Activated naive CD8-positive, alpha-beta T cell (primary cell): ENCODE data around the gene LITAFD.
A peak's percentile ranks its signal among the peaks of the same experiment; 100 is the strongest.
"Not testable (repeated sequence)": the region's sequence is repeated elsewhere in the genome, so short reads cannot be mapped to it uniquely, and the experiment has no call there.

Experiments used
- H3K27ac Mint-ChIP-seq: one replicate; pipeline ENCODE4 v1.8.0; 2021; ENCODE audit warnings: mixed read lengths
- H3K27me3 Mint-ChIP-seq: one replicate; pipeline ENCODE4 v1.8.0; 2021; ENCODE audit warnings: mixed read lengths
- H3K36me3 Mint-ChIP-seq: one replicate; pipeline ENCODE4 v1.8.0; 2021; ENCODE audit warnings: mixed read lengths
- H3K4me1 Mint-ChIP-seq: one replicate; pipeline ENCODE4 v1.8.0; 2021; ENCODE audit warnings: low read depth, mixed read lengths
- H3K4me3 Mint-ChIP-seq: one replicate; pipeline ENCODE4 v1.8.0; 2021; ENCODE audit warnings: mild to moderate bottlenecking, mixed read lengths
- H3K9me3 Mint-ChIP-seq: one replicate; pipeline ENCODE4 v1.8.0; 2021; ENCODE audit warnings: low read depth, mixed read lengths

The LITAFD gene

GRCh38 chr16:8864480-8865110 is 17.6 kb upstream of the LITAFD start:
- H3K27ac Mint-ChIP-seq = peak overlapping the region; percentile 54
- no peak overlapping the region for H3K4me3 Mint-ChIP-seq
- H3K36me3 Mint-ChIP-seq = no peaks in the 10 kb centered on the region
- H3K27me3 Mint-ChIP-seq = no peaks in the 10 kb centered on the region
- H3K9me3 Mint-ChIP-seq = no peaks in the 10 kb centered on the region
- peaks cover 43% of the 10 kb centered on the region for H3K4me1 Mint-ChIP-seq

- H3K9me3 Mint-ChIP-seq = no peaks in the 10 kb centered on the region
- peak overlapping the region; percentile 46 for H3K4me3 Mint-ChIP-seq
- peaks cover 43% of the 10 kb centered on the region for H3K4me1 Mint-ChIP-seq
- no peaks in the 10 kb centered on the region for H3K36me3 Mint-ChIP-seq
- no peaks in the 10 kb centered on the region for H3K27me3 Mint-ChIP-seq
- H3K27ac Mint-ChIP-seq = peak overlapping the region; percentile 28
Observed at GRCh38 chr16:8865145-8865882, 16.8 kb upstream of the LITAFD start.

- Mint-ChIP-seq H3K36me3 (no peaks in the 10 kb centered on the region), H3K9me3 (no peaks in the 10 kb centered on the region), H3K4me3 (peak overlapping the region; percentile 56), H3K27me3 (no peaks in the 10 kb centered on the region), H3K4me1 (peaks cover 50% of the 10 kb centered on the region), H3K27ac (peak overlapping the region; percentile 58)
Observed at GRCh38 chr16:8866118-8866883, 15.8 kb upstream of the LITAFD start.

- Mint-ChIP-seq H3K27me3 (no peaks in the 10 kb centered on the region), H3K27ac (peak overlapping the region; percentile 89), H3K36me3 (no peaks in the 10 kb centered on the region), H3K4me1 (peaks cover 52% of the 10 kb centered on the region), H3K4me3 (peak overlapping the region; percentile 94), H3K9me3 (no peaks in the 10 kb centered on the region)
Observed at GRCh38 chr16:8866884-8867215, 15.3 kb upstream of the LITAFD start.

GRCh38 chr16:8867216-8867931 is 14.8 kb upstream of the LITAFD start:
- H3K4me3 Mint-ChIP-seq = peak overlapping the region; percentile 94
- no peaks in the 10 kb centered on the region for H3K27me3 Mint-ChIP-seq
- H3K9me3 Mint-ChIP-seq = no peaks in the 10 kb centered on the region
- H3K4me1 Mint-ChIP-seq = peaks cover 48% of the 10 kb centered on the region
- H3K27ac Mint-ChIP-seq = peak overlapping the region; percentile 89
- H3K36me3 Mint-ChIP-seq = no peaks in the 10 kb centered on the region

- Mint-ChIP-seq H3K27me3 (no peaks in the 10 kb centered on the region), H3K27ac (peak overlapping the region; percentile 89), H3K4me1 (peaks cover 48% of the 10 kb centered on the region), H3K4me3 (peak overlapping the region; percentile 94), H3K9me3 (no peaks in the 10 kb centered on the region), H3K36me3 (no peaks in the 10 kb centered on the region)
Observed at GRCh38 chr16:8867932-8868415, 14.2 kb upstream of the LITAFD start.

GRCh38 chr16:8868416-8869211 is 13.5 kb upstream of the LITAFD start, which contains the start of gene CARHSP1:
Gene CARHSP1, minus strand, starts transcription at chr16:8869006. Its CDS starts 9,678 bp downstream, at chr16:8859328.
- Mint-ChIP-seq H3K4me3 (peak within 1 kb of the TSS; percentile 94), H3K27ac (peak within 1 kb of the TSS; percentile 89), H3K36me3 (no peaks in the 10 kb centered on the region), H3K27me3 (no peaks in the 10 kb centered on the region), H3K9me3 (no peaks in the 10 kb centered on the region), H3K4me1 (peaks cover 48% of the 10 kb centered on the region)

GRCh38 chr16:8869212-8869987 is 12.8 kb upstream of the LITAFD start:
- Mint-ChIP-seq H3K4me1 (peaks cover 49% of the 10 kb centered on the region), H3K9me3 (no peaks in the 10 kb centered on the region), H3K4me3 (peak overlapping the region; percentile 92), H3K27ac (peak overlapping the region; percentile 80), H3K36me3 (no peaks in the 10 kb centered on the region), H3K27me3 (no peaks in the 10 kb centered on the region)

- not testable (repeated sequence) for H3K36me3 Mint-ChIP-seq, H3K27ac Mint-ChIP-seq, H3K27me3 Mint-ChIP-seq, H3K4me3 Mint-ChIP-seq, H3K9me3 Mint-ChIP-seq
- H3K4me1 Mint-ChIP-seq = peaks cover 49% of the 10 kb centered on the region
Observed at GRCh38 chr16:8869988-8870241, 12.2 kb upstream of the LITAFD start.

GRCh38 chr16:8872071-8872470 is 10.1 kb upstream of the LITAFD start:
- H3K36me3 Mint-ChIP-seq = no peaks in the 10 kb centered on the region

GRCh38 chr16:8872967-8873865 is 8.9 kb upstream of the LITAFD start:
- Mint-ChIP-seq H3K27me3 (no peaks in the 10 kb centered on the region), H3K27ac (no peak overlapping the region), H3K36me3 (no peaks in the 10 kb centered on the region), H3K9me3 (no peaks in the 10 kb centered on the region), H3K4me3 (no peak overlapping the region), H3K4me1 (peaks cover 25% of the 10 kb centered on the region)

More at GRCh38 chr16:8872071-8872470, 10.1 kb upstream of the LITAFD start:
- H3K4me1 Mint-ChIP-seq = peaks cover 33% of the 10 kb centered on the region
- no peak overlapping the region for H3K4me3 Mint-ChIP-seq
- no peaks in the 10 kb centered on the region for H3K9me3 Mint-ChIP-seq
- H3K27ac Mint-ChIP-seq = no peak overlapping the region
- H3K27me3 Mint-ChIP-seq = no peaks in the 10 kb centered on the region

- H3K27me3 Mint-ChIP-seq, H3K4me3 Mint-ChIP-seq, H3K9me3 Mint-ChIP-seq, H3K36me3 Mint-ChIP-seq, H3K27ac Mint-ChIP-seq: not testable (repeated sequence)
- H3K4me1 Mint-ChIP-seq = peaks cover 28% of the 10 kb centered on the region
Observed at GRCh38 chr16:8873866-8874195, 8.3 kb upstream of the LITAFD start.

GRCh38 chr16:8874388-8874787 is 7.8 kb upstream of the LITAFD start:
- no peak overlapping the region for H3K4me3 Mint-ChIP-seq
- no peaks in the 10 kb centered on the region for H3K36me3 Mint-ChIP-seq
- H3K4me1 Mint-ChIP-seq = peaks cover 25% of the 10 kb centered on the region
- H3K9me3 Mint-ChIP-seq = no peaks in the 10 kb centered on the region
- H3K27me3 Mint-ChIP-seq = no peaks in the 10 kb centered on the region
- no peak overlapping the region for H3K27ac Mint-ChIP-seq
